GM19467 (cell line): ENCODE results near the gene TSSC4.
"Not testable (repeated sequence)": the region's sequence is repeated elsewhere in the genome, so short reads cannot be mapped to it uniquely, and the experiment has no call there.

Experiments used
- ATAC-seq: cut with Tn5 transposase; IDR thresholded peaks from one replicate; pipeline ENCODE4 v1.9.1; 2021; ENCODE audit warnings: mild to moderate bottlenecking, moderate library complexity; ENCODE audit not compliant: unreplicated experiment

TSSC4 gene

GRCh38 chr11:2400069-2400761, at the start of gene TSSC4:
Gene TSSC4 (plus strand): TSS chr11:2400750. CDS start chr11:2402634, 1,884 bp downstream.
- peak; percentile 71 for ATAC-seq

- ATAC-seq, result no peak
These were observed 48.8 kb upstream of the TSSC4 start for GRCh38 chr11:2351701-2352100.

- ATAC-seq, result no peak
These were observed 48.1 kb upstream of the TSSC4 start for GRCh38 chr11:2352420-2352819.

GRCh38 chr11:2355000-2355644, 45.4 kb upstream of the TSSC4 start:
- no peak for ATAC-seq

- ATAC-seq, result no peak
These were observed 43.3 kb upstream of the TSSC4 start for GRCh38 chr11:2357246-2357645.

- not testable (repeated sequence) for ATAC-seq
These were observed 42.9 kb upstream of the TSSC4 start for GRCh38 chr11:2357651-2358050.

- ATAC-seq, result no peak
These were observed 41.7 kb upstream of the TSSC4 start for GRCh38 chr11:2358754-2359442.

GRCh38 chr11:2359557-2359956, 41.0 kb upstream of the TSSC4 start:
- no peak for ATAC-seq

- ATAC-seq, result no peak
These were observed 40.4 kb upstream of the TSSC4 start for GRCh38 chr11:2360081-2360642.

GRCh38 chr11:2361565-2361964, 39.0 kb upstream of the TSSC4 start:
- ATAC-seq, result no peak

- ATAC-seq, result no peak
These were observed 38.1 kb upstream of the TSSC4 start for GRCh38 chr11:2362414-2362813.

GRCh38 chr11:2363130-2363529, 37.4 kb upstream of the TSSC4 start:
- no peak for ATAC-seq

GRCh38 chr11:2363577-2364370, 36.8 kb upstream of the TSSC4 start:
- no peak for ATAC-seq

- ATAC-seq, result not testable (repeated sequence)
These were observed 36.2 kb upstream of the TSSC4 start for GRCh38 chr11:2364386-2364785.

- ATAC-seq, result no peak
These were observed 34.9 kb upstream of the TSSC4 start for GRCh38 chr11:2365571-2366210.

- ATAC-seq, result no peak
These were observed 34.3 kb upstream of the TSSC4 start for GRCh38 chr11:2366276-2366675.

- ATAC-seq, result no peak
These were observed 33.8 kb upstream of the TSSC4 start for GRCh38 chr11:2366733-2367132.

GRCh38 chr11:2367266-2368160, 33.0 kb upstream of the TSSC4 start:
- no peak for ATAC-seq

GRCh38 chr11:2368178-2368850, 32.2 kb upstream of the TSSC4 start:
- ATAC-seq, result no peak
